ENCODE data around the gene NAA25. TPM values are rescaled to one million over a fixed set of nuclear protein-coding genes. Genes with fewer than 3 reads are reported as not detected.

The NAA25 gene
- total and polyA plus RNA-seq, 4 donors, result 3.1 to 17.7 (median 10.8) TPM

DNA sequence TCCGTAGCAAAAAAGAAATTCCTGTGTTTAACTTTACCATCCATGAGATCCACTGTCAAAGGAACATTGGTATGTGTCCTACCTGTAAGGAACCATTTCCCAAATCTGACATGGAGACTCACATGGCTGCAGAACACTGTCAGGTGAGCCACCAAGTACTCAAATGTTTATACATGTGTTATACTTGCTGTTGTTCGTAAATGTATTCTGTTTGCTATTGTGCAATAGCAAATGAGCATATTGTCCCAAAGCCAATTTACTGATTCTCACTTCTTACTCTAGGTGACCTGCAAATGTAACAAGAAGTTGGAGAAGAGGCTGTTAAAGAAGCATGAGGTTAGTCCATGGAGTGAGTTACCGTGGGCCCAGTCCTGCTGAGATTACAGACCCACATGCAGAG lies 26.1 kb upstream of the NAA25 start:
- TF ChIP-seq HNF4G (IDR thresholded peaks at IDR 0.05) (no peak), TAF1 (conservative IDR thresholded peaks at IDR 0.05) (no peak), GABPA (IDR thresholded peaks at IDR 0.05 in 1 of 2, conservative IDR thresholded peaks at IDR 0.05 in 1 of 2) (no peak), JUND (IDR thresholded peaks at IDR 0.05) (no peak), EGR1 (IDR thresholded peaks at IDR 0.05; ENCODE audit: low read depth in 2 of 2) (no peak), RAD21 (IDR thresholded peaks at IDR 0.05) (no peak), YY1 (IDR thresholded peaks at IDR 0.05) (no peak), RXRA (IDR thresholded peaks at IDR 0.05) (no peak), NR2F2 (IDR thresholded peaks at IDR 0.05) (no peak)
- TF ChIP-seq, protein P1, sequence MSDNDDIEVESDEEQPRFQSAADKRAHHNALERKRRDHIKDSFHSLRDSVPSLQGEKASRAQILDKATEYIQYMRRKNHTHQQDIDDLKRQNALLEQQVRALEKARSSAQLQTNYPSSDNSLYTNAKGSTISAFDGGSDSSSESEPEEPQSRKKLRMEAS (IDR thresholded peaks at IDR 0.05), result no peak
- TF ChIP-seq, protein P2, sequence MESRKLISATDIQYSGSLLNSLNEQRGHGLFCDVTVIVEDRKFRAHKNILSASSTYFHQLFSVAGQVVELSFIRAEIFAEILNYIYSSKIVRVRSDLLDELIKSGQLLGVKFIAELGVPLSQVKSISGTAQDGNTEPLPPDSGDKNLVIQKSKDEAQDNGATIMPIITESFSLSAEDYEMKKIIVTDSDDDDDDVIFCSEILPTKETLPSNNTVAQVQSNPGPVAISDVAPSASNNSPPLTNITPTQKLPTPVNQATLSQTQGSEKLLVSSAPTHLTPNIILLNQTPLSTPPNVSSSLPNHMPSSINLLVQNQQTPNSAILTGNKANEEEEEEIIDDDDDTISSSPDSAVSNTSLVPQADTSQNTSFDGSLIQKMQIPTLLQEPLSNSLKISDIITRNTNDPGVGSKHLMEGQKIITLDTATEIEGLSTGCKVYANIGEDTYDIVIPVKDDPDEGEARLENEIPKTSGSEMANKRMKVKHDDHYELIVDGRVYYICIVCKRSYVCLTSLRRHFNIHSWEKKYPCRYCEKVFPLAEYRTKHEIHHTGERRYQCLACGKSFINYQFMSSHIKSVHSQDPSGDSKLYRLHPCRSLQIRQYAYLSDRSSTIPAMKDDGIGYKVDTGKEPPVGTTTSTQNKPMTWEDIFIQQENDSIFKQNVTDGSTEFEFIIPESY (IDR thresholded peaks at IDR 0.05), result no peak
- TF ChIP-seq, protein P3, sequence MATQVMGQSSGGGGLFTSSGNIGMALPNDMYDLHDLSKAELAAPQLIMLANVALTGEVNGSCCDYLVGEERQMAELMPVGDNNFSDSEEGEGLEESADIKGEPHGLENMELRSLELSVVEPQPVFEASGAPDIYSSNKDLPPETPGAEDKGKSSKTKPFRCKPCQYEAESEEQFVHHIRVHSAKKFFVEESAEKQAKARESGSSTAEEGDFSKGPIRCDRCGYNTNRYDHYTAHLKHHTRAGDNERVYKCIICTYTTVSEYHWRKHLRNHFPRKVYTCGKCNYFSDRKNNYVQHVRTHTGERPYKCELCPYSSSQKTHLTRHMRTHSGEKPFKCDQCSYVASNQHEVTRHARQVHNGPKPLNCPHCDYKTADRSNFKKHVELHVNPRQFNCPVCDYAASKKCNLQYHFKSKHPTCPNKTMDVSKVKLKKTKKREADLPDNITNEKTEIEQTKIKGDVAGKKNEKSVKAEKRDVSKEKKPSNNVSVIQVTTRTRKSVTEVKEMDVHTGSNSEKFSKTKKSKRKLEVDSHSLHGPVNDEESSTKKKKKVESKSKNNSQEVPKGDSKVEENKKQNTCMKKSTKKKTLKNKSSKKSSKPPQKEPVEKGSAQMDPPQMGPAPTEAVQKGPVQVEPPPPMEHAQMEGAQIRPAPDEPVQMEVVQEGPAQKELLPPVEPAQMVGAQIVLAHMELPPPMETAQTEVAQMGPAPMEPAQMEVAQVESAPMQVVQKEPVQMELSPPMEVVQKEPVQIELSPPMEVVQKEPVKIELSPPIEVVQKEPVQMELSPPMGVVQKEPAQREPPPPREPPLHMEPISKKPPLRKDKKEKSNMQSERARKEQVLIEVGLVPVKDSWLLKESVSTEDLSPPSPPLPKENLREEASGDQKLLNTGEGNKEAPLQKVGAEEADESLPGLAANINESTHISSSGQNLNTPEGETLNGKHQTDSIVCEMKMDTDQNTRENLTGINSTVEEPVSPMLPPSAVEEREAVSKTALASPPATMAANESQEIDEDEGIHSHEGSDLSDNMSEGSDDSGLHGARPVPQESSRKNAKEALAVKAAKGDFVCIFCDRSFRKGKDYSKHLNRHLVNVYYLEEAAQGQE (IDR thresholded peaks at IDR 0.05), result no peak
- TF ChIP-seq, protein P4, sequence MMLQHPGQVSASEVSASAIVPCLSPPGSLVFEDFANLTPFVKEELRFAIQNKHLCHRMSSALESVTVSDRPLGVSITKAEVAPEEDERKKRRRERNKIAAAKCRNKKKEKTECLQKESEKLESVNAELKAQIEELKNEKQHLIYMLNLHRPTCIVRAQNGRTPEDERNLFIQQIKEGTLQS (IDR thresholded peaks at IDR 0.05), result no peak
- TF ChIP-seq, protein P5, sequence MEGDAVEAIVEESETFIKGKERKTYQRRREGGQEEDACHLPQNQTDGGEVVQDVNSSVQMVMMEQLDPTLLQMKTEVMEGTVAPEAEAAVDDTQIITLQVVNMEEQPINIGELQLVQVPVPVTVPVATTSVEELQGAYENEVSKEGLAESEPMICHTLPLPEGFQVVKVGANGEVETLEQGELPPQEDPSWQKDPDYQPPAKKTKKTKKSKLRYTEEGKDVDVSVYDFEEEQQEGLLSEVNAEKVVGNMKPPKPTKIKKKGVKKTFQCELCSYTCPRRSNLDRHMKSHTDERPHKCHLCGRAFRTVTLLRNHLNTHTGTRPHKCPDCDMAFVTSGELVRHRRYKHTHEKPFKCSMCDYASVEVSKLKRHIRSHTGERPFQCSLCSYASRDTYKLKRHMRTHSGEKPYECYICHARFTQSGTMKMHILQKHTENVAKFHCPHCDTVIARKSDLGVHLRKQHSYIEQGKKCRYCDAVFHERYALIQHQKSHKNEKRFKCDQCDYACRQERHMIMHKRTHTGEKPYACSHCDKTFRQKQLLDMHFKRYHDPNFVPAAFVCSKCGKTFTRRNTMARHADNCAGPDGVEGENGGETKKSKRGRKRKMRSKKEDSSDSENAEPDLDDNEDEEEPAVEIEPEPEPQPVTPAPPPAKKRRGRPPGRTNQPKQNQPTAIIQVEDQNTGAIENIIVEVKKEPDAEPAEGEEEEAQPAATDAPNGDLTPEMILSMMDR (IDR thresholded peaks at IDR 0.05; ENCODE audit: low read depth, low read length, missing input control), result no peak
- Histone ChIP-seq H3K27me3 (ENCODE audit: control insufficient read depth in 4 of 4, insufficient read depth in 4 of 4, low read length in 3 of 4) (no peaks in the 10 kb centered on the region), H3K9me3 (ENCODE audit: control insufficient read depth in 4 of 4, low read length in 3 of 4) (no peaks in the 10 kb centered on the region), H3K4me3 (ENCODE audit: low read depth in 1 of 3, low read length in 3 of 3) (no peak overlapping the region), H3K36me3 (ENCODE audit: control insufficient read depth in 4 of 4, insufficient read depth in 3 of 4, low read depth in 1 of 4, low read length in 3 of 4) (peaks cover 8 to 26% (median 16%) of the 10 kb centered on the region in 4 donors), H3K9ac (ENCODE audit: low read depth in 1 of 2, low read length in 2 of 2) (no peak overlapping the region), H3K27ac (ENCODE audit: low read depth in 1 of 2, low read length in 2 of 2) (no peak overlapping the region), H3K4me1 (ENCODE audit: control insufficient read depth in 4 of 4, insufficient read depth in 4 of 4, low read length in 3 of 4) (peaks cover 5 to 12% (median 10%) of the 10 kb centered on the region in 4 donors)
- DNase-seq (ENCODE audit: low spot score), result no peak
- 76% methylated on average over 3 of the region's 3 CpGs for WGBS

DNA sequence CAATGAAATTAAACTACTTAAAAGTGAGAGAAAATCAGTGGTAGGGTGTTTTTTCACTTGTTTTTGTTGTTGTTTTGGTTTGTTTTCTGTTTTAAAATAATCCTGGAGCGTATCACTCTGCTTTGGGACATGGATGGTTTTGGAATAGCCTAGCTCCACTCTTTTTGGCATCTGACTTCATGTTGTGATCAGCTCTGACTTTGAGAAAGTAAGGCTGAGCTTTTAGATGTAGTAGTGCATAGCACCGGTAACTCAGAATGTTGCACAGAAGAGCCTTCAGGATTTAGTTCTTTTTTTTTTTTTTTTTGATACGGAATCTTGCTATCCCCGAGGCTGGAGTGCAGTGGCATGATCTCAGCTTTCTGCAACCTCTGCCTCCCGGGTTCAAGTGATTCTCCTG lies 24.8 kb upstream of the NAA25 start:
- H3K9ac ChIP-seq (ENCODE audit: low read depth in 1 of 2, low read length in 2 of 2), result no peak overlapping the region
- no peak overlapping the region for H3K4me3 ChIP-seq (ENCODE audit: low read depth in 1 of 3, low read length in 3 of 3)
- peaks cover 8 to 20% (median 14%) of the 10 kb centered on the region in 4 donors for H3K36me3 ChIP-seq (ENCODE audit: control insufficient read depth in 4 of 4, insufficient read depth in 3 of 4, low read depth in 1 of 4, low read length in 3 of 4)
- H3K27me3 ChIP-seq (ENCODE audit: control insufficient read depth in 4 of 4, insufficient read depth in 4 of 4, low read length in 3 of 4), result no peaks in the 10 kb centered on the region
- WGBS, result 96% methylated on average over 5 of the region's 5 CpGs
- DNase-seq (ENCODE audit: low spot score), result no peak
- no peaks in the 10 kb centered on the region for H3K9me3 ChIP-seq (ENCODE audit: control insufficient read depth in 4 of 4, low read length in 3 of 4)
- H3K27ac ChIP-seq (ENCODE audit: low read depth in 1 of 2, low read length in 2 of 2), result no peak overlapping the region
- H3K4me1 ChIP-seq (ENCODE audit: control insufficient read depth in 4 of 4, insufficient read depth in 4 of 4, low read length in 3 of 4), result peaks cover 7 to 13% (median 10%) of the 10 kb centered on the region in 4 donors
- no peak for TF ChIP-seq SP1 (IDR thresholded peaks at IDR 0.05)
- TF ChIP-seq NR2F2 (IDR thresholded peaks at IDR 0.05), result no peak
- no peak for TF ChIP-seq RAD21 (IDR thresholded peaks at IDR 0.05)
- no peak for TF ChIP-seq JUND (IDR thresholded peaks at IDR 0.05)
- TF ChIP-seq RXRA (IDR thresholded peaks at IDR 0.05), result no peak
- TF ChIP-seq EGR1 (IDR thresholded peaks at IDR 0.05; ENCODE audit: low read depth in 2 of 2), result no peak
- TF ChIP-seq, protein P4 (IDR thresholded peaks at IDR 0.05), result no peak
- no peak for TF ChIP-seq HNF4A (conservative IDR thresholded peaks at IDR 0.05)
- TF ChIP-seq HNF4G (IDR thresholded peaks at IDR 0.05), result no peak
- TF ChIP-seq TAF1 (conservative IDR thresholded peaks at IDR 0.05), result no peak
- no peak for TF ChIP-seq FOXA1 (IDR thresholded peaks at IDR 0.05)
- no peak for TF ChIP-seq FOXA2 (IDR thresholded peaks at IDR 0.05)
- TF ChIP-seq GABPA (IDR thresholded peaks at IDR 0.05 in 1 of 2, conservative IDR thresholded peaks at IDR 0.05 in 1 of 2), result no peak
- TF ChIP-seq YY1 (IDR thresholded peaks at IDR 0.05), result no peak
- TF ChIP-seq, protein P3 (IDR thresholded peaks at IDR 0.05), result no peak
- TF ChIP-seq, protein P1 (IDR thresholded peaks at IDR 0.05), result no peak

Data from liver (tissue), 9 donors.